CD14-positive monocyte (primary cell): ENCODE measurements around the gene UGT1A10. TPM values are rescaled to one million over a fixed set of nuclear protein-coding genes. Genes with fewer than 3 reads are reported as not detected.
"Not testable (repeated sequence)": the region's sequence is repeated elsewhere in the genome, so short reads cannot be mapped to it uniquely, and the experiment has no call there.

Source experiments
- DNase-seq, 3 donors: peaks; one replicate each; pipeline ENCODE4 v3.0.0-alpha.2; 2011 to 2022
- H2AFZ ChIP-seq: 2 replicates; pipeline ENCODE4 v1.6.0; 2012; ENCODE audit warnings: mild to moderate bottlenecking, low read depth, low read length, inconsistent platforms; ENCODE audit not compliant: insufficient read depth, poor library complexity, severe bottlenecking
- H3K27ac ChIP-seq, 2 donors: 1 replicate in 1 of 2; 2 replicates in 1 of 2; pipeline ENCODE4 v1.5.1; 2012 to 2013; ENCODE audit warnings: low read length in 2 of 2, control low read depth in 1 of 2, inconsistent platforms in 1 of 2, low read depth in 1 of 2, mild to moderate bottlenecking in 1 of 2
- H3K27me3 ChIP-seq, 2 donors: one replicate each; pipeline versions ENCODE4 v1.6.0 to v1.6.1; 2011 to 2013; ENCODE audit warnings: low read length in 2 of 2; ENCODE audit not compliant: control insufficient read depth in 2 of 2, insufficient read depth in 2 of 2
- H3K36me3 ChIP-seq, 2 donors: replicated peaks in 1 of 2; 1 replicate in 1 of 2; 2 replicates in 1 of 2; pipeline versions ENCODE4 v1.5.1 to v1.6.1; 2012 to 2013; ENCODE audit warnings: low read length in 2 of 2, control low read depth in 1 of 2, inconsistent platforms in 1 of 2, mild to moderate bottlenecking in 1 of 2; ENCODE audit not compliant: insufficient read depth in 2 of 2, control insufficient read depth in 1 of 2
- H3K4me1 ChIP-seq, 2 donors: 1 replicate in 1 of 2; 2 replicates in 1 of 2; pipeline versions ENCODE4 v1.5.1 to v1.6.1; 2012 to 2013; ENCODE audit warnings: low read length in 2 of 2, control low read depth in 1 of 2, inconsistent platforms in 1 of 2, mild to moderate bottlenecking in 1 of 2, moderate library complexity in 1 of 2; ENCODE audit not compliant: insufficient read depth in 2 of 2, control insufficient read depth in 1 of 2
- H3K4me2 ChIP-seq: replicated peaks from 2 replicates; pipeline ENCODE3; 2012; ENCODE audit warnings: low read length, moderate library complexity, mild to moderate bottlenecking; ENCODE audit not compliant: poor library complexity, severe bottlenecking; ENCODE audit errors: extremely low read depth
- H3K4me3 ChIP-seq, 3 experiments: fragments of 200-600 bp in 1 of 3; sonication (generic) in 1 of 3; replicated peaks in 1 of 3; 1 replicate in 2 of 3; 2 replicates in 1 of 3; pipeline ENCODE4 v1.5.1; 2011 to 2013; ENCODE audit warnings: low read length in 3 of 3, mild to moderate bottlenecking in 3 of 3, control low read depth in 2 of 3, low read depth in 2 of 3, inconsistent platforms in 1 of 3, moderate library complexity in 1 of 3
- H3K79me2 ChIP-seq: 2 replicates; pipeline ENCODE4 v1.6.0; 2012; ENCODE audit warnings: mild to moderate bottlenecking, control low read depth, inconsistent platforms, low read length, moderate library complexity; ENCODE audit not compliant: insufficient read depth
- H3K9ac ChIP-seq: 2 replicates; pipeline ENCODE4 v1.6.0; 2017; ENCODE audit warnings: low read length, mild to moderate bottlenecking; ENCODE audit not compliant: insufficient read depth, poor library complexity, severe bottlenecking
- H3K9me3 ChIP-seq, 2 donors: replicated peaks in 1 of 2; 1 replicate in 1 of 2; 2 replicates in 1 of 2; pipeline versions ENCODE4 v1.5.1 to v1.6.1; 2012 to 2013; ENCODE audit warnings: low read length in 2 of 2, control low read depth in 1 of 2; ENCODE audit not compliant: control insufficient read depth in 1 of 2, insufficient read depth in 1 of 2
- H4K20me1 ChIP-seq: 2 replicates; pipeline ENCODE4 v1.6.0; 2012; ENCODE audit warnings: mild to moderate bottlenecking, low read length, control low read depth, moderate library complexity; ENCODE audit not compliant: insufficient read depth
- H3K27ac Mint-ChIP-seq, 7 donors: one replicate each; pipeline ENCODE4 v1.8.0; 2020; ENCODE audit warnings: mild to moderate bottlenecking in 7 of 7, mixed read lengths in 7 of 7, moderate library complexity in 6 of 7, inconsistent platforms in 2 of 7
- H3K27me3 Mint-ChIP-seq, 3 donors: one replicate each; pipeline ENCODE4 v1.8.0; 2021 to 2022; ENCODE audit warnings: low read depth in 3 of 3, mild to moderate bottlenecking in 3 of 3, mixed read lengths in 3 of 3, moderate library complexity in 3 of 3, inconsistent platforms in 1 of 3
- H3K36me3 Mint-ChIP-seq, 2 donors: one replicate each; pipeline ENCODE4 v1.8.0; 2020; ENCODE audit warnings: mixed read lengths in 2 of 2, inconsistent platforms in 1 of 2, mild to moderate bottlenecking in 1 of 2
- H3K4me1 Mint-ChIP-seq: one replicate; pipeline ENCODE4 v1.8.0; 2020; ENCODE audit warnings: mild to moderate bottlenecking, mixed read lengths
- H3K4me3 Mint-ChIP-seq, 2 donors: one replicate each; pipeline ENCODE4 v1.8.0; 2020; ENCODE audit warnings: mild to moderate bottlenecking in 2 of 2, mixed read lengths in 2 of 2, moderate library complexity in 1 of 2
- H3K9me3 Mint-ChIP-seq, 7 donors: one replicate each; pipeline ENCODE4 v1.8.0; 2020 to 2022; ENCODE audit warnings: mixed read lengths in 7 of 7, mild to moderate bottlenecking in 6 of 7, moderate library complexity in 6 of 7, inconsistent platforms in 2 of 7
- WGBS: methylation state at CpG from one replicate; pipeline ENCODE4 v1.1.5; 2013; ENCODE audit warnings: missing lambda C conversion rate; ENCODE audit not compliant: insufficient coverage; 5-methylcytosine and 5-hydroxymethylcytosine counted together
- intact Hi-C, 2 donors: fragments of 100-400 bp; cut with micrococcal nuclease; formaldehyde crosslinking; loops; one replicate each; pipeline versions ENCODE4 v1.15.0 to v1.15.1; 2023
- polyA plus RNA-seq, 3 donors: library from polyadenylated mRNA; depleted of rRNA in 1 of 3; unstranded in 2 of 3; stranded (reverse) in 1 of 3; fragments of 300-500 nt in 2 of 3; fragments of >200 nt in 1 of 3; fragmentation: Illumina TruSeq in 2 of 3; gene quantifications; 1 replicate in 2 of 3; 2 replicates in 1 of 3; pipeline ENCODE4 v1.2.3, GENCODE V29; 2012 to 2021
- TF ChIP-seq, protein P1 (sequence below): fragments of 200-600 bp; IDR thresholded peaks from one replicate; pipeline ENCODE4 v1.8.0; 2022; ENCODE audit warnings: antibody characterized with exemption, mild to moderate bottlenecking

The UGT1A10 gene
- polyA plus RNA-seq, 3 donors = not detected

- Mint-ChIP-seq H3K9me3 (peaks cover 3 to 12% (median 9%) of the 10 kb centered on the region in 7 donors), H3K27ac (no peak overlapping the region), H3K27me3 (peaks cover 0 to 5% (median 1%) of the 10 kb centered on the region in 3 donors), H3K4me3 (no peak overlapping the region), H3K36me3 (no peaks in the 10 kb centered on the region), H3K4me1 (no peaks in the 10 kb centered on the region)
- H3K79me2 ChIP-seq = no peaks in the 10 kb centered on the region
- TF ChIP-seq, protein P1, sequence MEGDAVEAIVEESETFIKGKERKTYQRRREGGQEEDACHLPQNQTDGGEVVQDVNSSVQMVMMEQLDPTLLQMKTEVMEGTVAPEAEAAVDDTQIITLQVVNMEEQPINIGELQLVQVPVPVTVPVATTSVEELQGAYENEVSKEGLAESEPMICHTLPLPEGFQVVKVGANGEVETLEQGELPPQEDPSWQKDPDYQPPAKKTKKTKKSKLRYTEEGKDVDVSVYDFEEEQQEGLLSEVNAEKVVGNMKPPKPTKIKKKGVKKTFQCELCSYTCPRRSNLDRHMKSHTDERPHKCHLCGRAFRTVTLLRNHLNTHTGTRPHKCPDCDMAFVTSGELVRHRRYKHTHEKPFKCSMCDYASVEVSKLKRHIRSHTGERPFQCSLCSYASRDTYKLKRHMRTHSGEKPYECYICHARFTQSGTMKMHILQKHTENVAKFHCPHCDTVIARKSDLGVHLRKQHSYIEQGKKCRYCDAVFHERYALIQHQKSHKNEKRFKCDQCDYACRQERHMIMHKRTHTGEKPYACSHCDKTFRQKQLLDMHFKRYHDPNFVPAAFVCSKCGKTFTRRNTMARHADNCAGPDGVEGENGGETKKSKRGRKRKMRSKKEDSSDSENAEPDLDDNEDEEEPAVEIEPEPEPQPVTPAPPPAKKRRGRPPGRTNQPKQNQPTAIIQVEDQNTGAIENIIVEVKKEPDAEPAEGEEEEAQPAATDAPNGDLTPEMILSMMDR = no peak
- H3K4me2 ChIP-seq = no peak overlapping the region
- H4K20me1 ChIP-seq = no peaks in the 10 kb centered on the region
- no peak overlapping the region for H3K9ac ChIP-seq
- H3K27ac ChIP-seq = no peak overlapping the region
- peaks cover 0 to 14% of the 10 kb centered on the region in 2 donors for H3K9me3 ChIP-seq
- H3K27me3 ChIP-seq = no peaks in the 10 kb centered on the region
- no peaks in the 10 kb centered on the region for H3K36me3 ChIP-seq
- no peak overlapping the region for H2AFZ ChIP-seq
- no peak overlapping the region for H3K4me3 ChIP-seq
- no peak for DNase-seq
- intact Hi-C loops = no loop called here
- no peaks in the 10 kb centered on the region for H3K4me1 ChIP-seq
These were observed 3.6 kb downstream of the UGT1A10 start for GRCh38 chr2:233639860-233640259.

GRCh38 chr2:233643128-233643527 is 6.9 kb downstream of the UGT1A10 start:
- no peaks in the 10 kb centered on the region for H3K27me3 ChIP-seq
- no peak overlapping the region for H3K9ac ChIP-seq
- H2AFZ ChIP-seq = no peak overlapping the region
- H3K9me3 ChIP-seq = peaks cover 0 to 24% of the 10 kb centered on the region in 2 donors
- H3K9me3 Mint-ChIP-seq = peaks cover 13 to 36% (median 24%) of the 10 kb centered on the region in 7 donors
- H3K27ac ChIP-seq = no peak overlapping the region
- no peaks in the 10 kb centered on the region for H3K4me1 Mint-ChIP-seq
- TF ChIP-seq, protein P1 = no peak
- H3K36me3 ChIP-seq = no peaks in the 10 kb centered on the region
- no peaks in the 10 kb centered on the region for H3K36me3 Mint-ChIP-seq
- no peaks in the 10 kb centered on the region for H3K79me2 ChIP-seq
- no peak overlapping the region for H3K4me3 ChIP-seq
- no peak overlapping the region for H3K4me3 Mint-ChIP-seq
- H3K27ac Mint-ChIP-seq = no peak overlapping the region
- peaks cover 0 to 5% (median 5%) of the 10 kb centered on the region in 3 donors for H3K27me3 Mint-ChIP-seq
- H3K4me1 ChIP-seq = no peaks in the 10 kb centered on the region
- WGBS = 88% methylated on average over 1 of the region's 1 CpG
- intact Hi-C loops = no loop called here
- DNase-seq = no peak
- no peaks in the 10 kb centered on the region for H4K20me1 ChIP-seq
- H3K4me2 ChIP-seq = no peak overlapping the region

DNA sequence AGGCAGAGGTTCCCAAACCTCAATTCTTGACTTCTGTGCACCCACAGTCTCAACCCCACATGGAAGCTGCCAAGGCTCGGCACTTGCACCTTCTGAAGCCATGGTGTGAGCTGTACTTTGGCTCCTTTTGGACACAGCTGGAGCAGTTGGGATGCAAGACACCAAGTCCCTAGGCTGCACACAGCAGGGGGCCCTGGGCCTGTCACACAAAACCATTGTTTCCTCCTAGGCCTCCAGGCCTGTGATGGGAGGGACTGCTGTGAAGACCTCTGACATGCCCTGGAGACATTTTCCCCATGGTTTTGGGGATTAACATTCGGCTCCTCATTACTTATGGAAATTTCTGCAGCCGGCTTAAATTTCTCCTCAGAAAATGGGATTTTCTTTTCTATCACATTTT is 9.8 kb downstream of the UGT1A10 start:
- H3K4me3 Mint-ChIP-seq, H3K36me3 Mint-ChIP-seq, H3K27me3 ChIP-seq, H3K9ac ChIP-seq, H3K4me1 ChIP-seq, H3K4me1 Mint-ChIP-seq, H3K27me3 Mint-ChIP-seq, H3K36me3 ChIP-seq, H3K27ac Mint-ChIP-seq, DNase-seq, H4K20me1 ChIP-seq, H3K79me2 ChIP-seq, H2AFZ ChIP-seq, H3K27ac ChIP-seq, H3K4me2 ChIP-seq, H3K4me3 ChIP-seq, intact Hi-C loops: not testable (repeated sequence)
- H3K9me3 Mint-ChIP-seq = peaks cover 12 to 38% (median 25%) of the 10 kb centered on the region in 7 donors
- WGBS = no CpG with 5 or more reads among the region's 3 CpGs
- H3K9me3 ChIP-seq = peaks cover 0 to 24% of the 10 kb centered on the region in 2 donors
